Renal pelvis (tissue), 4 donors: ENCODE data around the gene ARHGAP12. TPM values are rescaled to one million over a fixed set of nuclear protein-coding genes. Genes with fewer than 3 reads are reported as not detected.

Experiments
- DNase-seq: peaks from one replicate; pipeline ENCODE4 v3.0.0-alpha.2; 2013
- polyA plus RNA-seq, 3 donors: library from polyadenylated mRNA; unstranded; fragments of 120-200 nt; gene quantifications; one replicate each; pipeline ENCODE4 v1.2.1, GENCODE V29; 2013; ENCODE audit not compliant: insufficient read length in 3 of 3

The ARHGAP12 gene
- polyA plus RNA-seq, 3 donors, result 30.5 to 50.0 (median 44.0) TPM

DNA sequence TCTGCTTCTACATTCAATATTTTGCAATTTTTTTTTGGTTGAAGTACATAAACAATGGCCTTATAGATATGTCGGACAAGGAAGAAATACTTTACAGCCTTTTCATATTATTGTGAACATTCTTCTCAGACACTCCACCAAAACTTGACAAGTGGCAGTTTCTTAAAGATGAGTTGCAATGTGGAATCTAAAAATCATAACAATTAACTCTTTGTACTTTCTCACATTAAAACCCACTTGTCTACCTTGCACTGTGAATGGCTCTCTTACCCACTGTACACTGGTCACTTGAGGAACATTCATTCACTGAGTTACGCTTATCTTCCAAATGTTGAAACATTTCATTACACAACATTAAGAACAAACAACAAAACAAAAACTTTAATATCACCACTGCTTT, 44.2 kb downstream of the ARHGAP12 start:
- no peak for DNase-seq

DNA sequence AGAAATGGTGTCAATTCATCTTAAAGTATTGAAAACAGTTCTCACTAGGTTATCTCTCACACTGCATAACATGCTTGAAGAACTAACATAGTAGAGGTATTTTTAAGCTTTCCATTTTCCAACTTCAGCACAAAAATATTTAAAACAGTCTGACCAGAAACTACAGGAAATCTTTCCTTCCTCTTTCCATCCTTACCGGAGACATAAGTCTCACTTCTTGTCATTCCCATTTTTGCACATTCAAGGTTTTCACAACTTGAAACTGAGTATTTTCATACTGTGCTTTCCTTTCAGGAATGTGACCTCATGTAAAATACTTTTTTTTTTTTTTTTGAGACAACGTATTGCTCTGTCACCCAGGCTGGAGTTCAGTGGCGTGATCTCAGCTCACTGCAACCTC, 45.2 kb downstream of the ARHGAP12 start:
- DNase-seq, result no peak

DNA sequence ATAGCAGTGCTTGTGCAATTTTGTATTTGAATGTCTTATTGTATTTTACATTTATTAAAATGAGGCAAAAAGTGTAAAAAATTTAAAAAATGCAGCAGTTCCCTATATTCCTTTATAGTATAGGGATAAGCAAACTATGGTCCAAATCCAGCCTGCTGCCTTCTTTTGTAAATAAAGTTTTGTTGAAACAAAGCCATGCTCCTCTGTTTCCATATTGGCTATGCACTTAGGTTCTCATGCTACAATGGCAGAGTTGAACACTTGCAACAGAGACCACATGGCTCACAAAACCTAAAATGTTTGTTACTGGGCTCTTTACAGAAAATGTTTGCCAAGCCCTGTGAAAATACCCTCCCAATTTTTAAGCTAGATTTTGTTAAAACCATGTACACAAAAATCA, 50.1 kb downstream of the ARHGAP12 start:
- DNase-seq, result no peak

DNA sequence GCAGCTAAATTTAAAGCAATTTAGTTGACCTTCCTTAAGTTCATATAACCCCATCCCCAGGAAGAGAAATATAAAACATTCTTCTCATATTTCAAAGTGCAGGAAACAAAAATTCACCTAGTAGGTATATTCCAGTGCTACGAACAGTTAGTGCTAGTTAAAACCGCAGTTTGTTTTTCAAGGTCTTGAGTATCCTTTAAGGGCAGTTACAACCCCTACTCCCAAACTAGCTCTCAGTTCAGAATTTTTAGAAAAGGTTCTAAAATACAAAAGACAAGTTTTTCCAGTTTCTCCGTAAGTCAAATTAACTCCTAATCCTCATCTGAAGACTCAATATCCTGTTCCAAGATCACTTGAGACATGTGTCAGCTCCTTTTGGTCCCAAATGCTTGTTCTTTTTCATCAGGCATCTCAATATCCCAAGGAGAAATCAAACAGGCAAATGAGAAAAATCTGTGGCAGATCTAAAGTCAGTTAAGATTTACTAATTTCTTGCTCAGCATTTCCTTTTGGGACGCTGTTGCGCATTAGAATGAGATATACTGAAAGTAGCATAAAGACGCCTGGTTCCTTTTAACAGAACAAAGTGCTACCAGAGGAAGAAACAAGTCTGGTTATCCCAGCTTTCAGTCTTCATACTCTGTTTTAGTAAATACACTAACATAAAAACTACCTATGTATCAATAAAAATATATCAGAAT, 51.8 kb downstream of the ARHGAP12 start:
- DNase-seq, result no peak

DNA sequence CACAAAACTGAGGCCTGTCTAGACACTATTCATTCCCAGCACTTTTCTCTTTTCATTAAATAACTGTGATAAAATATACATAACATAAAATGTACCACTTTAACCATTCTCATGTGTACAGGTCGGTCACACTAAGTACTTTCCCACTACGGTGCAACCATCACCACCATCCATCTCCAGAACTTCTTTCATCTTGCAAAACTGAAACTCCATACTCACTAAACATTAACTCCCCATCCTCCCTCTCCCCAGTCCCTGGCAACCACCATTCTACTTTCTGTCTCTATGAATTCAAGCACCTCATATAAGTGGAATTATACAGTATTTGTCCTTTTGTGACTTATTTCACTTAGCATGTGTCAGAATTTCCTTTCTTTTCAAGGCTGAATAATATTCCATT, 53.0 kb downstream of the ARHGAP12 start:
- DNase-seq, result no peak

DNA sequence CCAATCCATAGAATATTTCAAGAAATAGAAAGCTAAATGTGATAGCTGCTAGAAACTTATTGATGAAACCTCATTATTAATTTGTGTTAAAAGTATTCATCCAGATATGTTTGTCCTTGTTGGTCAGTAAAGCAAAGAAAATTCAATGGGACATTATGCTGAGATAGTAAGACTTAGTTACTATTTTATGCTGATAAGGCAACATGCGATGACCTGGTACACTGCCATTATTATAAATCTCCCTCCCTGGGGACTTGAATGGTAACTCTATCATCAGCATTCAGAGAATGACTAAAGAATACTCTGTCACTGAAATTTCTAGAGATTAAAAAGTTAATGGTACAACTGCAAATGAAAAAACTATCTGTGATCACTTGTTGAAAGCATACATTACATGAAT, 54.9 kb downstream of the ARHGAP12 start:
- no peak for DNase-seq

DNA sequence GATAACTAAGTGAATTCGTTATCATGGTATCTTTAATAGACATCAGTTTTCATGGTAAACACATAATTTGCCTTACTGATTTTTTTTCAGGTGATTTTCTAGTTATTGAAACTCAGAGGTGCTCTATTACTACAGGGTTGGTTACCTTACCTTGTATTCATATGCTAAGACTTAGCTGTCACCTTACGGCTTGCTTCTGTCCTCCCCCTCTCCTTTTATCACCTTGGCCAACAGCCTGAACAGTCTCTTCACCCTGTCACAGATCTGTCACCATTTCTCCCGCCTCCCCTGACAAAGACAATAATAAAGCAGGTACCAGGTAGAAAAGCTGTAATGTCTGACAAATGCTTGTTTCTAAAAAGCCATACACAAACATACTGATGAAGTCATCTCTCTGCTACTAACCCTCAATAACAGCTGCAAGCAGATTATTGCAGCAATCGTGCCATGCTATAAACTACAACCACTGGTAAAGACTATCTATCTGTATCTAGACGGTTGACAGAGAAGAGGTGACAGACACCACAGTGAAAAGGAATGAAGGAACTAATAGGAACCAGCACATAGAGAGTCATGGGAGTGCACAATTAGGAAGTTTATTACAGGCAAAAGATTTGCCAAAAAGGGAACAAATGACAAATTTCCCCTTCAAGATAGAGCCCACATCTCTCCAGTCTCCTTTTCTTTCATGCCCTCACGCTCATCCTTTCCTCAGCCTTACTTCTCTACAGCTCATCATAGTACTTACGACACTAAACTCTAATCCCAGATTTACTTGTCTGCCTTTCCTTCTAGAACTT, 57.2 kb downstream of the ARHGAP12 start:
- no peak for DNase-seq

DNA sequence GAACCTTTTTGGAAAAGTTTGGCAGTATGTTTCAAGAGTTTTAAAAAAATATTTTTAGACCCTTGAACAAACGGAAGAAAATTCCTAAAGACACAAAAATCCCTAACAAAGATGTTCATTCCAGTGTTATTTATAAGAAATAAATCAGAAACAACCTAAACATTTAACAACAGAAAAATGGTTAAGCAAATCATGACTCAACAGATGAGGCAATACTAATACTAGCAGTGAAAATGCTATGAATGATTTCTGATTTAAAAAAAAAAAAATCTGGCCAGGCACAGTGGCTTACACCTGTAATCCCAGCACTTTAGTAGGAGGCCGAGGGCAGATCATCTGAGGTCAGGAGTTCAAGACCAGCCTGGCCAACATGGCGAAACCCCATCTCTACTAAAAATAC, 61.0 kb downstream of the ARHGAP12 start:
- DNase-seq, result no peak

DNA sequence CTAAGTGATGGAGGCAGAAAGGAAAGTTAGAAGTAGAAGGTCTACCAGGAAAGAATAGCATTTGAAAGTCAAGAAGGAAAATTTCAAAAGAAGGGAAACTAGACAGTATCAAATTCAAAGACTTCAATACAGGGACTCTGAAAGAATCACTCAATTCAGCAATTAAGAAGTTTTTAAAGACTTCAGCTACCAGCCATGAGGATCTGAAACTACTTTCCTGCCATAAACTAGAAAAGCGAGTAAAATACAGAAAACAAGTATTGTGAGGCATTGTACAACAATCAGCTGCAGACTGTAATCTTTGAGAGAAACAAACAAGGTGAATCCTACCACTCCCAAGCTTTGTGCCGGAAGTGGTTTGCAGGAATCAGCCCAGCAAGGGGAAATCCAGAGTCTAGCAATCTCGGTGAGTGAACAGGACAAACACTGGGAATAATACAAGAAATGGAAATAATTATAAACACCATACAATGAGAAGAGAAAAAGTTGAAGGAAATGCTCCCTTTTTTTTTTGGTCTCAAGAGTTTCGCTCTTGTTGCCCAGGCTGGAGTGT, 62.4 kb downstream of the ARHGAP12 start:
- no peak for DNase-seq

DNA sequence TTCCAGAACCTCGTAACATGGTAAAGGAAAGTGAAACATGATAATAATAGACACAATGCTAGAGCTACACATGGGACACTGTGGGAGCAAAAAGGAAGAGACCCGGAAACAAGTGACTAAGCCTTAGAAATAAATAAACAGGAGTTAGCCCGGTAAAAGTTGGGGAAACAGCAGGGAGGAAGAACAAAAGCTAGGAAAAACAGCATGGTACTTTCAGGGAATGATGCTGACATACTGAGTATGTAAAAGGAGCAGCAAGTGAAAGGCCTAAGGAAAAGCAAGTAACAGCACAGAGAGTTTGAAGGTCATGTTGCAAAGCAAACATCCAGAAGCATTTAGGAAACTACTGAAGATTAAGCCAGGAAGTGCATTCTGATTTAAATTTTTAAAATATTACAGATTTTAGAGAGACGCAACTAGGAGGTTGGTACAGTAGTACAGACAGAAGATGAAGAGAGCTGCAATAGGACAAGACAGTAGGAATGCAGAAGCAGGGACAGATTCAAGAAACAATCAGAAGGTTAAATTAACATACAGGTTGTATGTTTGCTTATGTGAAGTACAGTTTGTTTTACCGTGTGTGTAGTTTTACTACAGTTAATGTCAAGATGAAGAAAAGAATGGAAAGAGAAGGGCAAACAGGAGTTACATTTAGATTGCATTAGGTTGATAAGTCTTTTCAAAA, 63.7 kb downstream of the ARHGAP12 start:
- no peak for DNase-seq

DNA sequence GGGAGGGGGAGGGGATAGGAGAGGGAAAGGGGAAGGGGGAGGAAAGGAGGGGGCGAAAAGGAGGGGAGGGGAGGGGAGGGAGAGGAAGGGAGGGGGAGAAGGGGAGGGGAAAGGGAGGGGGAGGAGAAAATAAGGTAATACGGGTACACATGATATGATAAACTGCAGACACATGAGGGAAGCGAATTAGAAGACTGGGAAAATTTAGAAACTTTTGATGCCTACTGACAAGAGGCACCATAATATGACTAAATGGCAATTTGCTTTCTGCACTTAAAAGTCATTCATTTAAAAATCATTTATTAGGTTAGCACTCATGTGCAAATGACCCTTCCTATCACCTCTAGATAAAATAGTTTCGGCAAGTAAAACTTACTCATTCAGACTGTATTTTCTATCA, 73.6 kb downstream of the ARHGAP12 start:
- no peak for DNase-seq

DNA sequence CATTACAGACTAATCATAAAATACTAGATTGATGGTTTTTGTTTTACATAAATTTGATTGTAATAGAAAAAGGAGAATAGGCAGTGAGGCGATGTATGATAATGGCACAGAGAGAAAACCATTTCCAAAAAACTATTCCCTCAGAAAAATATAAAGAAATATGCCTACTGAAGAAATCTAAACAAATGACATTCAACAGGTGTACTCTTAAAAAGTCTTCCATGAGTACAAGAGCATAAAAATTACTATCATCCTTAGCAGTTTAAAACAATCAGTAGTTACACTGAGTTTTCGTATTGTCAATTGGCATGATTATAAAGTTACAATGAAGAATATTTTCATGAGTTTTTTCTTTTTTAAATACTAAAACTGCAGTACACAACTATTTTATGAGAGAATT, 75.0 kb downstream of the ARHGAP12 start:
- DNase-seq, result no peak

DNA sequence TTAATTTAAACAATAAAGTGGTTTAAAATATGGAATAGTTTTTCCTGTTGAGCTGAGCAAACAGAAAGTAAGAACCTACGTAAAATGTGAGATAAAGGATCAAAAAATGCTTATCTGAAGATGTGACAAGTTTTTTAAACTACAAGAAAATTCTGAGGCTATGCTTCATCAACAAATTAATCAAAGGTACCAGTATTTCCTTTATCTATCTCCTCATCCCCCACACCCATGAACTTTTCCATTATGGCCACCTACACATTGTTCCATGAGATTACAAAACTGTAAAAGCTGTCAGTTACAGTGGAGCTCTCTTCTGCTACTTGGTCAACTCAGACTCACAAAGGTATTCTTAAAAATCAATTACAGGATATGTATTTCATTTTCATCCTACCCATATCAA, 77.4 kb downstream of the ARHGAP12 start:
- DNase-seq, result no peak

DNA sequence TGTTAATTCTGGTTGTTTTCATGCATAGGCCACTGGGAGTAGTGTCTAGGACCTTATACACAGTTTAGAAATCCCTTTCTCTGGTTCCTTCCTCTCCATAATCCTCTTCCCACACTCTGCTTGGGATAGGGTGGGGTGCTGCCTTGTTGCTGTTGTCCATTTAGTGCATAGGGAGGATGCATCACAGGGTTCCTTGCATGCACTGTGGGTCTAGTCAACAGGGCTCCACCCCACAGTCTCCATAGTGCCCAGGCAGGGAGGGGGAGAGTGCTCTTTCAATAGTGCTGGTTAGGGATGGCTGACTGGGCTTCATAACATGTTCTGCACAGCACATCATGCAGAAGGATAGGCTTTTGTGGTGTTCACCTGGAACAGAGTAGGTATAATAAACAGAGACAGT, 81.1 kb downstream of the ARHGAP12 start:
- DNase-seq, result no peak

DNA sequence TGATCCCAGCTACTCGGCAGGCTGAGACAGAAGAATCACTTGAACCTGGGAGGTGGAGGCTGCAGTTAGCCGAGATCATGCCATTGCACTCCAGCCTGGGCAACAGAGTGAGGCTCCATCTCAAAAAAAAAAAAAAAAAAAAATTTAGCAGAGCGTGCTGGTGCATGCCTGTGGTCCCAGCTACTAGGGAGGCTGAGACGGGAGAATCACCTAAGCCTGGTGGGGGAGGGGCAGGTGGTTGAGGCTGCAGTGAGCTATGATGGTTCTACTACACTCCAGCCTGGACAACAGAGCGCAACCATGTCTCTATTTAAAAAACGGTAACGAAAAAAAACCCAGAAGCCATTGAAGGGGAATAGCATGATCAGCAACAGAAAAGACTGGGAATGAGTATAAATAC, 89.9 kb downstream of the ARHGAP12 start:
- DNase-seq, result no peak

DNA sequence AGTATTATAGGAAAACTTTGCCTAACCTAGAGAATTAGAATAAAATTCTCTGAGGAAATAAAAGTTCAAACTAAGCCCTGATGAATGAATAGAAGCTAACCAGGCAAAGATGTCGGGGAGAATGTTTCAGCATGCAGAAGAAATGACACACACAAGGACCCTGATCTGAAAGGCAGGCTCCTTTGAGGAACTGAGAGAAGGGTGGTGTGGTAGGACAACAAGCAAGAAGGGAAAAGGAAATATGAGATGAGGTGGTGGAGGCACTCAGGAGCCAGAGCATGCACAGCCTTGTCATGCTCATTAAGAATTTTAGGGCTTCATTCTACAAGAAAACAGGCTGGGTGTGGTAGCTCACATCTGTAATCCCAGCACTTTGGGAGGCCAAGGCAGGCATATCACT, 90.6 kb downstream of the ARHGAP12 start:
- no peak for DNase-seq

DNA sequence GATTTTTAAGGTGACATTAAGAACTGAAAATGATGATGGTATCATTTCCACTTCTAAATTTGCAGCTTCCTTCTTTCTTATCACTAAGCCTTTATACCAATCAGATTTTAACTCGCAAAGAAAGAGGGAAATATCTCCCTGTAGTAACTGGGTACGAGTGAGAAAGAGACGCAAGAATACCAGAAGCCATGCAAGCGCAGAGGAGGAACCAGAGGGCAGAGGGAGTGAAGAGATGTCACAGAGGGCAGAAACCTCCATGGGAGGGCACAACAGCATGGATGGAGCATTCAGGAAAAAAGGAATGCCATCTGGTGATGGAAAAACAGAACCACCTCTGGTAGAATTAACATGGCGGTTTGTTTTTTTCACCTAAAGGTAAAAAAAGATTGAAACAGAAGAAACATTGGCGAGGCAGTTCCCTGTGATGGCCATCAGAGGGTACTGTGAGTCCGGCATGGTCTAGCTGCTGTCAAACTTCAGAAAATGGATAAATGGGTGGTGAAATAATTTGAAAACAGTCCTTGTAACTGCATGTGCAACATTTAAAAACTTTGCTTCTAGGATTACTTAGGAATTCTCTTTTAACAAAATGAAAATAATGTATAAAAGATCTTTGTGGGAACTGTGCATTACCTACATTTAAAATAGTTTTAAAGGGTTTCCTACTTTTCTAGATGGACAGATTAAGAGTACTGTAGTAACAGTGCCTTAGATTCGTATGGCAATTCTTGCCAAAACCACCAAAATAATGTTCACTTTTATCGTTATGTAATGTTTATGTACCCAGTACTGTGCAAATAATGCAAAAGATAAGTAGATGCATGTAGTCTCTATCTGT, 91.8 kb downstream of the ARHGAP12 start:
- no peak for DNase-seq

DNA sequence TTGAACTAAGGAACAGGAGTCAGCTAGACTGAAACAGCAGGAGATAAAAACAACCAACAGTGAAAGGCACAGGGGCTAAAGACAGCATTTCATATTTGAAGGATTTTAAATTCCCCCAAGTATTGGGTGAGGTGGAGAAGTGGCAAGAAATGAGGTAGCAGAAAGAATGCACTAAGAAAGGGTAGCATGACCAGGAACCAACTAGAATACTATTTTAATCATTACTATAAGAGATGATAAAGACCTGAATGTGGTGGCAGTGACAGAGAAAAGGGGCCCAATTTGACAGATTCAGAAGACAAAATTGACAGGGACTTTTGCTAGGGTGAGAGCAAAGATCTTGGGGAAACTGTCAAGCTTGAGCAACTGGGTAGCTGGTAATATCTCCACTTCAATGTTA, 94.9 kb downstream of the ARHGAP12 start:
- DNase-seq, result no peak

DNA sequence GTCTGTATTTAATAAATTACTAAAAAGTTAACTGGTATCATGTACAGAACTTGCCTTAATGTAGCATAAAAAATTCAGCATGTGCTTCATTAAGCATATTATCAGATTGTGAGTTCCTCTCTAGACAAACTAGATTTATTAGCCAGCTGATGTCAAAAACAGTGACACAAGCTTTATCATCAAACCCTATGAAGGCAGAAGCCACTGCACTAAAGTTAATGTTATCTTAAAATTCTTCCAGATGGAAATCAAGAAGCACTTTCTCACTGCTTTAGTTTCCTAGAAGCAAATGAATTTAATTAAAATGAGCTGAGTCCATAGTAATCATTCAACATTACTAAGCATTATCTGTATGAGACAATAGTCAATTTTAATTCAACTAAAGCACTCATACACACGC, 96.4 kb downstream of the ARHGAP12 start:
- no peak for DNase-seq

DNA sequence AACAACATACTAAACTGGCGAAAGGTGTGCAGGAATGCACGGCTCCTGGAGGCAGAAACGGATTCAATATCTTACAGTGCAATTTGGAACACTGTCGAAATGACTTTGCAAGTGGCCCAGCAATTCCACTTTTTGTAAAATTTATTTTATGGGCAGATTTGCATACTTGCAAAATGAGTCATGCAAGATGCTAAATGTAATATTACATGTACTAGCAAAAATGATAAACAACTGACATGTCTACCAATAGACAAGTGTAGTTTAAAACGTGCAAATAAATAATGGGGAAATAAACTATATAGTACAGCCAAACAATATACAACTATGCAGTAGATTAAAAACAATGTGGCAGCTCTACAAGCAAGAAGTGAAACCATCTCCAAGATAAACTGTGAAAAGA, 97.7 kb downstream of the ARHGAP12 start:
- no peak for DNase-seq

DNA sequence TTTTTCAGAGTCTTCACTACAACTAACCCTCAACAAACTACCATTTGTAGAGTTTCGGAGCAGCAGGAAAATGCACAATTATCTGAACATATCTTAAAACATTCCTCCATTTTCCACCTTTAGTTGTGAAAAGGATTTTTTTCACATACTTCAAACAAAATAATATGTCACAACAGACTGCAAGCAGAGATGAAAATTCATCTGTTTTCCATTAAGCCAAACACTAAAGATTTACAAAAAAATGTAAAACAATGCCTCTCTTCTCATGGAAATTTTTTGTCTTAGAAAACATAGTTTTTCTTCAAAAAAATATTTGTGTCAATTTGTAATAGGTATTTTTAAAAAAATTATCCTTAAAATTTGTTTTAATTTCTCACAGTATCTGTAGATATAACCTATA, 98.9 kb downstream of the ARHGAP12 start:
- DNase-seq, result no peak

DNA sequence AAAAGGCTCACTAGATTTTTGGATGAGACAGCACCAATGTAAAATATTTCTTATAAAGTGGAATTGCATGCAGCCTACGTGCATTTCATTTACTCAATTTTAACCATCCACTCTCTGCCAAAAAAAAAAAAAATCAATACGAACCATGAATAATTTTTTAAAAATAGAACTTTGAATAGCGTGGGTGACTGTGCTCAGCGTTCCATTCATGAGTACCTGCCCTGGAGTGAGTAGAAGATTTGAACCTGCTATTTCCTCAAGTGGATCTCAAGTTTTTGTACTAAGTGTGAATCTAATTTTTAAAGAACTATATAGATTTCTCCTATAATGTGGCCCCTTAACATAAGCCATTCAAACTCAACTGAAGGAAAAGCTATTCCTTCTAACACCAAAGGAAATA, 105.3 kb downstream of the ARHGAP12 start:
- no peak for DNase-seq
